KOPT-K1 (cell line): Measurements from ENCODE around the gene PLCD1.

ENCODE experiments used
- H3K27ac ChIP-seq: fragments of 200-600 bp; sonication (generic); 2 replicates; pipeline ENCODE4 v1.5.1; 2016; ENCODE audit warnings: antibody characterized with exemption, mild to moderate bottlenecking, low read depth, low read length; ENCODE audit not compliant: poor library complexity, severe bottlenecking
- H3K36me3 ChIP-seq: fragments of 200-600 bp; sonication (generic); 2 replicates; pipeline ENCODE4 v1.5.1; 2017; ENCODE audit warnings: antibody characterized with exemption, mild to moderate bottlenecking, low read length, moderate library complexity; ENCODE audit not compliant: insufficient read depth
- H3K9me3 ChIP-seq: fragments of 200-600 bp; sonication (generic); 2 replicates; pipeline ENCODE4 v1.5.1; 2017; ENCODE audit warnings: antibody characterized with exemption, low read length, mild to moderate bottlenecking; ENCODE audit not compliant: insufficient read depth, poor library complexity, severe bottlenecking

Gene PLCD1

DNA sequence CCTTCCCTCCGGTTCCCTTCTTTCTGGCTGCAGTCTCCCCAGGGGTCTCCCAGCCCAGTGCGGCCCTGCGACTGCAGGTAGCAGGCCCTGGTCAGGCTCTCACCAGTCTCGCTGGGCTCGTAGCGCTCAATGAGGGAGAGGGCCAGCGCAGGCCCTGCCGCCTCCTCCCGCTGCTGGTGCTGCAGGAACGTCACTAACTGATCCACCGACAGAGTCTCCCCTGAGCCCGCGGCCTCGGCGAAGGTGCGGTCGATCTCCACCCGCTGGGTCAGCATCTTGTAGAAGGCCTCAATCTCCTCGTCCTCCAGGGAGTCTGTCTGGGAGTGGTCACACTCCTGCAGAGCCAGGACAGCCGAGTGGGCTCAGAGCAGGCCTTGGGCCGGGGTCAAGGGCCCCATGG is 18.3 kb downstream of the PLCD1 start:
- Histone ChIP-seq H3K9me3 (peaks cover 1% of the 10 kb centered on the region), H3K36me3 (peaks cover 24% of the 10 kb centered on the region; the same call in 1 of the 2 replicates), H3K27ac (no peak overlapping the region)

DNA sequence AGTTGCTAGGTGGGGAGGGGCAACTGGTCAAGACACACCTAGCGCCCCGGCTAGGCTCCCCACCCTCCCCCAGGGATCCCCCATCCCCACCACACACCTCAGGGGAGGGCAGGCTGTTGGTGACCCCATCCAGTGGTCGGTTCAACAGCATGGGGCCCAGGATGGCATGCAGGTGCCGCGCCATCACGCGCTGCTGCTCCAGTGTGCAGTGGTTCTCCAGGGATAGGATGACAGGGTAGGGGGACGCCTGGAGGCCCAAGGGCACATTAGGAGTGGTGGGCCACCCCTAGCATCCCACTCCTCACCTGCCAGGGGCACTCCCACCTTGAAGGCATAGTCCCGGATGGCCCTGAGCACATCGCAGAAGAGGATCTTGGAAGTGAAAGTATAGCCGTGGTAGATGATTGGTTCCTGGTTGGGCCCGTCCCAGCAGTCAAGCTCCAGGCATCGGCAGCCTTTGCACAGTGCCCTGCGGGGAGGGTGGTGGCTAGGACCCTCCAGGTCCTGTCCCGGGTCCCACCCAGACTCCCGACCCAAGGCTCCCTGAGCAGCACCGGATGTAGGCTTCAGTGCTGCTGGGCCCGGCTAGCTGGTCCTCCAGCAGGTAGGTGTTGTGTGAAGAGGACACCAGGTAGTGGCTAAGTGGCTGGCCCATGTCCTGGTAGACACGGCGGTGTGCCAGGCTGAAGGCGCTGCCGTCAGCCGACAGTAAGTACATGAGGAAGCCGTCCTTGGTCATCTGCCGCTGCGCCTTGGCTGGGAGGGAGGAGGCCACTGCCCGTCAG is 19.4 kb downstream of the PLCD1 start:
- no peak overlapping the region for H3K27ac ChIP-seq
- peaks cover 35% of the 10 kb centered on the region for H3K36me3 ChIP-seq
- H3K9me3 ChIP-seq: no peaks in the 10 kb centered on the region

DNA sequence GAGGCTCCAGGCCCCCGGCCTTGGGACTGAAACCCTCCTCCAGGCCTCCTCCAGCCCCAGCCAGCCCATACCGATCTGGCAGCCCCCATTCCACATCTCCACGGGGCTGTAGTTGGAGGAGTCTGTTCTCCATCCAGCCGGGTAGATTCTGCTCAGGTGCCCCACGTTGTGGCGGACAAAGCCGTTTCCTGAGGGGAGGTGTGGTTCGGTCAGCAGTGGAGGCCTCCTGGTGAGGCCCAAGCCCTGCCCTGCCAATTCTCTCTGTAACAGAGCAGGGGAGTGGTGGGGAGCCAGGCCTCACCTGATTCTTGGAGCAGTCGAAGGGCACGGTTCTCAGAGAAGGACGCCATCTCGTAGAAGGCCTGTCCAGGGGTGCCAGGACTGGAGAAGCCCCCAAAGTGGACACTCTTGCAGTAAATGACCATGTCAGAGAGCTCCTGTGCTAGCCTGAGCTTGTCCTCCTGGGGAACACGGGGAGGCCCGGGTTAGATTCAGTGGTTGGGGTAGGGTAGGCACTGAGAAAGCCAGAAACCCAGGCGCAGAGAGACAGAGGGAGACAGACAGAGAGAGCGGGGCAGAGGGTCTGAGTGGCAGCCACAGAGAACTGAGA is 20.4 kb downstream of the PLCD1 start:
- H3K9me3 ChIP-seq: no peaks in the 10 kb centered on the region
- H3K36me3 ChIP-seq: peaks cover 44% of the 10 kb centered on the region
- no peak overlapping the region for H3K27ac ChIP-seq

DNA sequence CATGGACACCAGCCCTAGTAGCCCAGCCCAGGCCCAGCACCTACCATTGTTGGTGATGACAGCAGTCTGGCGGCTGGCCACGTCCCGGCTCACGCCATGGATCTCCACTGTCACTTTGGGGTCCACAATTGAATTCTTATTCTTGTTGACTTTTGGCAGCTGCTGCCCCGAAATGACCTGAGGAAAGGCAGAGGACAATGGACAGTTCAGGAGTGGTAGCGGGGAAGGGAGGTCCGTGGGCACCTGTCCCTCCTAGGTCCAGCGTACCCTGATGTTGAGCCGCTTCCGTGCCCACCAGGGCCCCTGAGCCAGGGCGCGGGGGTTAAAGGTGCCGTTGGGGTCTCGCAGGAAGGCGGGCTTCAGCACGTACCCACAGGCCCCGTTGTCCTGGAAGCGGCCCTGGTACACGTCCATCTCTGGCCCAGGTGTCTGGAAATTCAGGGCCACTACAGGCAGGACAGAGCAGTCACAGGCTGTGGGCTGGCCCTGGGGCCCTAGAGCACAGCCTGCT is 21.2 kb downstream of the PLCD1 start:
- no peaks in the 10 kb centered on the region for H3K9me3 ChIP-seq
- H3K36me3 ChIP-seq: peaks cover 52% of the 10 kb centered on the region

DNA sequence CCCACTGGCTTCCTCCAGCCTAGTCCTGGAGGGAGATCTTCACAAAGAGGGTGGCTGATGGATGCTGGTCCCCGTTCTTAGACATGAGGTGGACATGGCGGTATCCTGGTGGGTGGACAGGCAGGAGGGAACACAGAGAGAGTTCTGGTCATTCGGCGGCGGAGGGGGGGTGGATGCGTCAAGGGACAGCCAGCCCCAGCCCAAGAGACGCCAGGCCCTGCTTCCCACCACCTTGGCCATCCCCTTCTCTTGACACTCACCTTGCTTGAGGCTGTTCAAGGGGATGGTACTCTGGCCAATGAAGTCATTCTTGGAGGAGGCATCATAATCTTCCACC is 21.7 kb downstream of the PLCD1 start:
- H3K9me3 ChIP-seq: no peaks in the 10 kb centered on the region
- peaks cover 58% of the 10 kb centered on the region for H3K36me3 ChIP-seq
- H3K27ac ChIP-seq: no peak overlapping the region

More for the DNA sequence above, 21.2 kb downstream of the PLCD1 start:
- H3K27ac ChIP-seq: no peak overlapping the region

DNA sequence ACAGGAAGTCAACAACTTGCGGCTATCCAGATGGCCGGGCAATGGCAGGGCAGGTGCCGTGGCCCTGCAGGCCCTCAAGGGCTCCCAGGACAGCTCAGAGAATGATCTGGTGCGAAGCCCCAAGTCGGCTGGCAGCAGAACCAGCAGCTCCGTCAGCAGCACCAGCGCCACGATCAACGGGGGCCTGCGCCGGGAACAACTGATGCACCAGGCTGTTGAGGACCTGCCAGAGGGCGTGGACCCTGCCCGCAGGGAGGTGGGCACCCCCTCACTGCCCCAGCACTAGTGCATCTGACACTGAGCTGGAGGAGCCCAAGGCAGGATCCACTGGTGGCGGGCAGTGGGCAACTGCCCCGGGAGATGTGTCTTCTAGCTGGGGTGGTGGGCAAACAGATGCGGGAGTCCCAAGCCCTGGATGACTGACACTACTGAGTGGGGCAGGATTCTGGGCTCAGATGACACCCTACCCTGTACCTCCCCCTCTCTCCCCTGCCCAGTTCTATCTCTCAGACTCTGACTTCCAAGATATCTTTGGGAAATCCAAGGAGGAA is 22.9 kb downstream of the PLCD1 start:
- Histone ChIP-seq H3K27ac (no peak overlapping the region), H3K9me3 (no peaks in the 10 kb centered on the region), H3K36me3 (peaks cover 70% of the 10 kb centered on the region)

DNA sequence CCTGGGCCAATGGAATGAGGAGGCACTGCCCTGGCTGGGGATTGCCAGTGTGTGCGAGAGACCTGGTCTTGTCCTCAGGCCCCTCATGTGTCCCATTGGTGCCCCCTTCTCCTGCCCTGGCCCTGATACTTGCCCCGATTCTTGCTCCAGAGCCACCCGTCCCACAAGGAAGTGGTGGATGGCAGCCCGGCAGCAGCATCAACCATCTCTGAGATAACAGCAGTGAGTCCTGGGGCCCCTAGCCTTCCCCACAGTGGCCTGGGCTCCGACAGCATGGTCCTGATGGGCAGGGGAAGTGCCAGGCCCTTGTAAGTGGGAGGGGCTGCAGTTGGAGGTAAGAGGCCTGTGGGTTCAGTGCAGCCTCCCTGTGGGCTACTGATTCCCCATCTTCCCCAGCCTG is 23.4 kb downstream of the PLCD1 start:
- Histone ChIP-seq H3K27ac (no peak overlapping the region), H3K36me3 (peaks cover 75% of the 10 kb centered on the region), H3K9me3 (no peaks in the 10 kb centered on the region)

DNA sequence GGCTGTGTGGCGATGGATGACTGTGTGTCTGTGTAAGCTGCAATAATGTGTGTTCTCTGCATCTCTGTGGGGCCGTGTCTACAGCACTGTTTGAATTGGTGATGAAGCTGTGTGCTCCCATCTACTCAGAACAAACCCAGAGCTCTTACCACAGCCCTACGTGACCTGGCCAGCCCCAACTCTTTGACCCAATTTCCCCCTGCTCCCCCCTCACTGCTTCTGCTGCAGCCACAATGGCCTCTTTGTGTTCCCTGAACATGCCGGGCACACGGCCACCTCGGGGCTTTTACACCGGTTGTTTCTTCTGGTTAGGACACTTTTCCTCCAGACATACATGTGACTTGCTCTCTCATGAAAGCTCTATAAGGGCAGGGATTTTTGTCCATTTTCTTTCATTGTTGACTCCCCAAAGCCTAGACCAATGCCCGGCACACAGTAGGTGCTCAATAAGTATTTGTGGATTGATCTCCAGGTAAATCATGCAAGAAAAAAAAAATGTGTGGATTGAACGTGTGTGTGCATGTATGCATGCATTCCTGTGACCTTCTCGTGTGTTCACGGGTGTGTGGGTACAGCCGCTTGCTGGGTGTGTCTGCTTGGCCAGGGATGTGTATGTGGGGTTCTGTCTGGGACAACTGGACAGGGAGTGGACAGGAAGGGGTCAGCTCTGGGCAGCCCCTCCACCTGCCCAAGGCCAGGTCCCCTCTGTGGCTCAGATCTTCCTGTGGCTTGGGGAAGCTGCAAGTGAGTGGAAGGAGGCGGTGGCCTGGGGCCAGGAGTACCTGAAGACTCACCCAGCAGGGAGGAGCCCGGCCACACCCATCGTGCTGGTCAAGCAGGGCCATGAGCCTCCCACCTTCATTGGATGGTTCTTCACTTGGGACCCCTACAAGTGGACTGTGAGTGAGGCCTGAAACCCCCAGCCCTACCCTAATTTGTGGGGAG is 24.1 kb downstream of the PLCD1 start:
- no peak overlapping the region for H3K27ac ChIP-seq
- H3K9me3 ChIP-seq: no peaks in the 10 kb centered on the region
- H3K36me3 ChIP-seq: peaks cover 81% of the 10 kb centered on the region

DNA sequence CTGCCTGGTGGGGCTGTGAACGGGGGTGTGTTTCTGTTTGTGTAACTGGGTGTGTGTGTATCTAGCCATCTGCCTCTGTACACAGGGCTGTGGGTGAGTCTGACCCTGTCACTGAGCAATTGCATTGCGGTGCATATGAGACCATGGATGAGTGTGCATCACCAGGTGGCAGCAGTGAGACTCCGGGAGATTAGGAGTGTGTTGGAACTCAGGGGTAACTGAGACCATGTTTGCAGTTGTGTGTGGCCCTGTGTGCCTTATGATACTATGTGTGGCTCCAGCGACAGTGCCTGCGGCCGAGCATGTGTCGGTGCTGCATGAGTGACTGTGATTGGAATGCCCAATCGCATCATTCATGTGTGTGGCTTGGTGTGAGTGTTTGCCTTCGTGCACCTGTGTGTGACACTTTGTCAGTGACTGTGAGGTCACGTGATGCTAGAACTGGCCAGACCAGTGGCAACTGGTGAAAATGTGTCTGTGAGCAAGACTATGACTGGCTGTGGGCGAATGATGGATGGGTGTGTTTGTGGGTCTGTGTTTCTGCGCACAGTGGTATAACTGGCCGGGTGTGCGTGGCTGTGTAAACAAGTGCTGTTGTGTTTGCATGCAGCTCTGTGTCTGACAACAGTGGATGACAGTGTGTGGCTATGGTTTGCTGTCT is 24.9 kb downstream of the PLCD1 start:
- Histone ChIP-seq H3K36me3 (peaks cover 90% of the 10 kb centered on the region), H3K9me3 (no peaks in the 10 kb centered on the region), H3K27ac (no peak overlapping the region)

DNA sequence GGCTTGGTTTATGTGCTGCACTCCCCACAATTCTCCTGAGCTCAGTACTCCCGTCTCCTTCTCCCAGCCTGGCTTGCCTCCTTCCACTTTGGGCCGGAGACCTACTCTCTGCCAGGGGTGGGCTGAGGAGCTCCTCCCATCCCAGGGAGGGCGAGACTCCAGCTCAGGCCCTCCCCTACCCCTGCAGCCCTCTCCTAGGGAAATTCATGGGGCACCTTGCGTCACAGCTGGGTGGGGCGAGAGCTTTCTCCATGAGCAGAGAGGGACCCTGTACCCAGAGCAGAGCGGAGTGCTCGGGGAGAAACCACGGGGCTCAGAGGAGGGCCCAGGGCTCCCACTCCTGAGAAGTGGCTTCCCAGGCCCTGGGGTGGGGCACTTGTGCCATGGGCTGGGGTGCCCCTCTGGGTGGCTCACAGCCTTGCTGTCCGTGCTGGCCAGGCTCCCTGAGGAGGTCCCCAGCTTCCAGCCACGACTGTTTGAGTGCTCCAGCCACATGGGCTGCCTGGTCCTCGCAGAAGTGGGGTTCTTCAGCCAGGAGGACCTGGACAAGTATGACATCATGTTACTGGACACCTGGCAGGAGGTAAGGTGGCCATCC is 25.5 kb downstream of the PLCD1 start:
- Histone ChIP-seq H3K27ac (no peak overlapping the region), H3K9me3 (no peaks in the 10 kb centered on the region), H3K36me3 (peaks cover 94% of the 10 kb centered on the region)

DNA sequence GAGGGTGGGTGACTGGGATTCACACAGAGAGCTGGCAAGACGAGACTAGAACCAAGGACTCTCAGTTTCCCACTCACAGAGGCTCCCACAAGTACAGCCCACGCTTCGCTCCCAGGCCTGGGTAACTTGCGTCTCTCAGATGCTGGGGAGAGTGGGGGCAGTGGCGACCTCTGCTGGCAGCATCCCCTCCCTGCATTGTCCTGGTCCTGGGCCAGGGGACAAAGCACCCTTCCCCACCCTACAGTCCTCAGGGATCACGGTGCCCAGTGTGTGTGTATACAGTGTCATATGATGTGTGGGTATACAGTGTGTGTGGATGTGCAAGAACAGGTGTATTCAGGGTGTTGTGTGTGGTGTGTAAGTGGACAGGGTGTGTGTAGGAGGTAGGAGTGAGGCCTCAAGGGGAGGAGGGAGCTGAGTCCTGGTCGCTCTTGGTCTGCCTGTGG is 26.0 kb downstream of the PLCD1 start:
- Histone ChIP-seq H3K27ac (no peak overlapping the region), H3K9me3 (no peaks in the 10 kb centered on the region), H3K36me3 (peaks cover 94% of the 10 kb centered on the region)

DNA sequence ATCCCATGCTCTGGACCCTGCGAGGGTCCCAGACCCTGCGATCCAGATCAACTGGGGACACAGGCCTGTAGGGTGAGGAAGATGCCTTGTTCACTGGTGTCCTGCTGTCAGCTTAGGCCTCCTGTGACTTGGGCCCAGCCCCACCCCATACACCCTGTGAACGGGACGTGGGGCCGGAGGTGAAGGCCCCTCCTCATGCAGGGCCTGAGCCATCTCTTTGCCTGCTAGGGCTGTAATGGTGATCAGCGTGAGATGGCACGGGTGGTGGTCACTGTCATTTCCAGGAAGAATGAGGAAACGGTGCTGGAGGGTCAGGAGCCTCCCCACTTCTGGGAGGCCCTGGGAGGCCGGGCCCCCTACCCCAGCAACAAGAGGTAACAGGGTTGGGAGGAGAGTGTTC is 26.5 kb downstream of the PLCD1 start:
- Histone ChIP-seq H3K36me3 (peaks cover 94% of the 10 kb centered on the region), H3K27ac (no peak overlapping the region), H3K9me3 (no peaks in the 10 kb centered on the region)

DNA sequence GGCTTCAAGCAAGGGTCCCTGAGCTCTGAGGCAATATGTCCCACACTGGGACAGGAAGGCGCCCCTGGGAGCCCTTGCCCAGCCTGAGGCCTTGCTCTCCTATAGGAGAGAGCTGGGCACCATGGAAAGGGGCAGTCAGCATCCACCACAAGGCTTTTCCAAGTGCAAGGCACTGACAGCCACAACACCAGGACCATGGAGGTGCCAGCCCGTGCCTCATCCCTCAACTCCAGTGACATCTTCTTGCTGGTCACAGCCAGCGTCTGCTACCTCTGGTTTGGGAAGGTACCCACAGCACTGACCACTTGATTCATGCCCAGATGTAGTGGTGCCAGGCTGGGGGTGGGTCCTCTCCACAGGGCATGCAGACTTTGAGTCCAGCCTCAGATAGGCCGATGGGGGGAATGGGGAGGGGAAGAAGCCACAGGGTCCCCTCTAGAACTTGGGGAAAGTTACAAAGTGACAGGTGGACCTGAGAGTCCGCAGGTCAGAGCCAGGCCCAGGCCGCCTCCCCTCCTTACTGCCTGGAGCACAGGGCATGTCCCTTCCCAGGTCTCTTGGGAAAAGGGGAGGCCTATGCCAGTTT is 27.1 kb downstream of the PLCD1 start:
- H3K9me3 ChIP-seq: no peaks in the 10 kb centered on the region
- H3K27ac ChIP-seq: no peak overlapping the region

More for the DNA sequence above, 27.1 kb downstream of the PLCD1 start:
- H3K36me3 ChIP-seq: peaks cover 94% of the 10 kb centered on the region
